ENCODE results near the gene RNF150.
"Not testable (repeated sequence)": the region's sequence is repeated elsewhere in the genome, so short reads cannot be mapped to it uniquely, and the experiment has no call there.

The RNF150 gene

DNA sequence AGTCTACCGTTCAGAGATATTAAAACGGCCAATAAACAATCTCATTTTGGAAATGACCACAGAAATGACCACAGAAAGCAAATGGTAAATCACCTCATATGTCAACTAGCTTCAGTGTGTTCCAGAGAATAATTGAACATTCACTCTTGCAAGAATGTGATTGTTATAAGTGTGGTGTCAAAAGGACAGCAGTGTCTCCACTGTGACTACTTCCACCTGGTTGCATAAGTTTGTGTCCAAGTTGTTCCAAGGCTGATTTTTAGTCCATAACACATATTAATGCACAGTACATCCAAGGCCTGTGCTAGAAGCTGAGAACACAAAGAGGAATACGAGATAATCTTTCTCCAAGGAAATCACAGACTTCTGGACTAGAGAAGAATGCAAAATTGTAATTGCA, 37.4 kb upstream of the RNF150 start:
- no peak for DNase-seq
- Histone ChIP-seq H3K36me3 (replicated peaks) (no peaks in the 10 kb centered on the region), H3K27me3 (replicated peaks) (no peaks in the 10 kb centered on the region), H3K27ac (no peak overlapping the region), H3K4me3 (ENCODE audit: low read depth, low read length) (no peak overlapping the region)
- in situ Hi-C loops (cut with HindIII; ENCODE audit: low pct_ligation_motif_present, low sequenced_read_pairs), result no loop called here
- TF ChIP-seq, protein P1, sequence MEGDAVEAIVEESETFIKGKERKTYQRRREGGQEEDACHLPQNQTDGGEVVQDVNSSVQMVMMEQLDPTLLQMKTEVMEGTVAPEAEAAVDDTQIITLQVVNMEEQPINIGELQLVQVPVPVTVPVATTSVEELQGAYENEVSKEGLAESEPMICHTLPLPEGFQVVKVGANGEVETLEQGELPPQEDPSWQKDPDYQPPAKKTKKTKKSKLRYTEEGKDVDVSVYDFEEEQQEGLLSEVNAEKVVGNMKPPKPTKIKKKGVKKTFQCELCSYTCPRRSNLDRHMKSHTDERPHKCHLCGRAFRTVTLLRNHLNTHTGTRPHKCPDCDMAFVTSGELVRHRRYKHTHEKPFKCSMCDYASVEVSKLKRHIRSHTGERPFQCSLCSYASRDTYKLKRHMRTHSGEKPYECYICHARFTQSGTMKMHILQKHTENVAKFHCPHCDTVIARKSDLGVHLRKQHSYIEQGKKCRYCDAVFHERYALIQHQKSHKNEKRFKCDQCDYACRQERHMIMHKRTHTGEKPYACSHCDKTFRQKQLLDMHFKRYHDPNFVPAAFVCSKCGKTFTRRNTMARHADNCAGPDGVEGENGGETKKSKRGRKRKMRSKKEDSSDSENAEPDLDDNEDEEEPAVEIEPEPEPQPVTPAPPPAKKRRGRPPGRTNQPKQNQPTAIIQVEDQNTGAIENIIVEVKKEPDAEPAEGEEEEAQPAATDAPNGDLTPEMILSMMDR (IDR thresholded peaks at IDR 0.05; ENCODE audit: low read depth, low read length, missing control alignments), result no peak

- DNase-seq, result no peak
- TF ChIP-seq, protein P1 (IDR thresholded peaks at IDR 0.05; ENCODE audit: low read depth, low read length, missing control alignments), result no peak
- H3K36me3 ChIP-seq (replicated peaks), result no peaks in the 10 kb centered on the region
- no peak overlapping the region for H3K4me3 ChIP-seq (ENCODE audit: low read depth, low read length)
- no peaks in the 10 kb centered on the region for H3K27me3 ChIP-seq (replicated peaks)
- H3K27ac ChIP-seq, result no peak overlapping the region
- in situ Hi-C loops (cut with HindIII; ENCODE audit: low pct_ligation_motif_present, low sequenced_read_pairs), result no loop called here
These were observed 36.1 kb upstream of the RNF150 start for GRCh38 chr4:141169391-141169790.

DNA sequence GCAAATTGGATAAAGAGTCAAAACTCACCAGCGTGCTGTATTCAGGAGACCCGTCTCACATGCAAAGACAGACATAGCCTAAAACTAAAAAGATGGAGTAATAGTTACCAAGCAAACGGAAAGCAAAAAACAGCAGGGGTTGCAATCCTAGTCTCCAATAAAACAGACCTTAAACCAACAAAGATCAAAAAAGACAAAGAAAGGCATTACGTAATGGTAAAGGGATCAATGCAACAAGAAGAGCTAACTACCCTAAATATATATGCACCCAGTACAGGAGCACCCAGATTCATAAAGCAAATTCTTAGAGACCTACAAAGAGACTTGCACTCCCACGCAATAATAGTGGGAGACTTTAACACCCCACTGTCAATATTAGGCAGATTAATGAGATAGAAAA, 31.7 kb upstream of the RNF150 start:
- H3K36me3 ChIP-seq (replicated peaks); H3K27ac ChIP-seq; in situ Hi-C loops (cut with HindIII; ENCODE audit: low pct_ligation_motif_present, low sequenced_read_pairs): not testable (repeated sequence)

DNA sequence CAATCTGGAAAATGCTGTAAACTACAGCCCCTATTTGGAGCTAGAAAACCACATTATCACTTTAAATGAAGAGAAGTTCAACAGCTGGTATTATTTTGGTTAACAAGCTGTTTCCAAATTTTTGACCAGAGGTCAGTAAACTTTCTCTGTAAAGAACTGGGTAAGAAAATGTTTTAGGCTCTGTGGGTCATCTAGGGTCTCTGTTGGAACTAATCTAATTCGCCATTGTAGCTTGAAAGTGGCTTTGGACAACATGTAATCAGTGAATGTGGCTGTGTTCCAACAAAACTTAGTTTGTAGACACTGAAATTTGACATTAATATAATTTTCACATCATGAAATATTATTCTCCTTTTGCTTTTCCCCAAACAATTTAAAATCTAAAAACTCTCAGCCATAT, 25.8 kb upstream of the RNF150 start:
- no peak for DNase-seq
- TF ChIP-seq, protein P1 (IDR thresholded peaks at IDR 0.05; ENCODE audit: low read depth, low read length, missing control alignments), result no peak
- Histone ChIP-seq H3K27ac (no peak overlapping the region), H3K4me3 (ENCODE audit: low read depth, low read length) (no peak overlapping the region), H3K36me3 (replicated peaks) (no peaks in the 10 kb centered on the region), H3K27me3 (replicated peaks) (no peaks in the 10 kb centered on the region)
- in situ Hi-C loops (cut with HindIII; ENCODE audit: low pct_ligation_motif_present, low sequenced_read_pairs), result no loop called here

More for the DNA sequence above, 31.7 kb upstream of the RNF150 start:
- H3K4me3 ChIP-seq (ENCODE audit: low read depth, low read length); DNase-seq; H3K27me3 ChIP-seq (replicated peaks): not testable (repeated sequence)

GRCh38 chr4:141158219-141158618, 24.9 kb upstream of the RNF150 start:
- Histone ChIP-seq H3K36me3 (replicated peaks) (no peaks in the 10 kb centered on the region), H3K4me3 (ENCODE audit: low read depth, low read length) (no peak overlapping the region), H3K27ac (no peak overlapping the region), H3K27me3 (replicated peaks) (no peaks in the 10 kb centered on the region)
- in situ Hi-C loops (cut with HindIII; ENCODE audit: low pct_ligation_motif_present, low sequenced_read_pairs), result no loop called here
- no peak for DNase-seq
- TF ChIP-seq, protein P1 (IDR thresholded peaks at IDR 0.05; ENCODE audit: low read depth, low read length, missing control alignments), result peak; percentile 19

DNA sequence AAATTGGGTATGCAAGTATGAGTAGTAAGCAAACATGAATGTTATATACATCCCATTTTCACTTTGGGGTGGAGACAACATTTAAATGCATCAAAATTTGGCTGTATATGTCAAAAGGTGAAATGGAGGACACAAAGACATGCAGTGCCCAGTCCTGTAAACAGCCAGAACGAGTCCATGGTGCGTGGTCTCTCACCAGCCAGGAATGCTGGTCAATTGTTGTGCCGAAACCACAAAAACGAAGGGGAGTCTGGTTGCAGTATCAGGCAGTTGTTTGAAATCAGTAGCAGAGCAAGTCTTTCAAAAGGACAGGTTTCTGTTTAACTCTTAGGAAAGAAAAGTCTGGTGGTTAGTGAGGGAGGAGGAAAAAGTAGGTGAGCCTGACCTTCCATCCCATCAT, 22.3 kb upstream of the RNF150 start:
- Histone ChIP-seq H3K4me3 (ENCODE audit: low read depth, low read length) (no peak overlapping the region), H3K36me3 (replicated peaks) (no peaks in the 10 kb centered on the region), H3K27me3 (replicated peaks) (no peaks in the 10 kb centered on the region), H3K27ac (no peak overlapping the region)
- DNase-seq, result no peak
- in situ Hi-C loops (cut with HindIII; ENCODE audit: low pct_ligation_motif_present, low sequenced_read_pairs), result no loop called here
- TF ChIP-seq, protein P1 (IDR thresholded peaks at IDR 0.05; ENCODE audit: low read depth, low read length, missing control alignments), result no peak
